Measurements from ENCODE around the gene MATR3. TPM values are rescaled to one million over a fixed set of nuclear protein-coding genes. Genes with fewer than 3 reads are reported as not detected.
"Not testable (repeated sequence)": the region's sequence is repeated elsewhere in the genome, so short reads cannot be mapped to it uniquely, and the experiment has no call there.

MATR3 gene
- total RNA-seq, 2 donors from 2014 or later: 160 to 182 TPM

GRCh38 chr5:139306628-139307379 lies 13.3 kb downstream of the MATR3 start:
- Mint-ChIP-seq H3K9me3 (no peaks in the 10 kb centered on the region), H3K36me3 (peaks cover 0 to 5% of the 10 kb centered on the region in 2 donors), H3K27ac (peak overlapping the region; percentile 14 to 83)
- no peak for DNase-seq (ENCODE audit: low spot score in 2 of 2)
- ATAC-seq: peak; percentile 30 to 76

GRCh38 chr5:139308797-139309196 lies 15.3 kb downstream of the MATR3 start:
- ATAC-seq (no peak), DNase-seq (ENCODE audit: low spot score in 2 of 2) (no peak)
- Mint-ChIP-seq H3K9me3 (no peaks in the 10 kb centered on the region), H3K36me3 (peaks cover 0 to 5% of the 10 kb centered on the region in 2 donors), H3K27ac (peak overlapping the region; percentile 15 to 19)

- not testable (repeated sequence) for DNase-seq (ENCODE audit: low spot score in 2 of 2); H3K36me3 Mint-ChIP-seq; H3K9me3 Mint-ChIP-seq
- peak overlapping the region; percentile 67 to 91 for H3K27ac Mint-ChIP-seq
- ATAC-seq: peak in 1 of 2 donors; percentile 43
These were observed 17.2 kb downstream of the MATR3 start for GRCh38 chr5:139310715-139311186.

- ATAC-seq (no peak), DNase-seq (ENCODE audit: low spot score in 2 of 2) (no peak)
- Mint-ChIP-seq H3K36me3 (peaks cover 0 to 11% of the 10 kb centered on the region in 2 donors), H3K27ac (no peak overlapping the region), H3K9me3 (no peaks in the 10 kb centered on the region)
These were observed 18.5 kb downstream of the MATR3 start for GRCh38 chr5:139312075-139312474.

- no peak for DNase-seq (ENCODE audit: low spot score in 2 of 2)
- no peak for ATAC-seq
- Mint-ChIP-seq H3K27ac (peak overlapping the region in 1 of 2 donors; percentile 44), H3K9me3 (no peaks in the 10 kb centered on the region), H3K36me3 (peaks cover 0 to 15% of the 10 kb centered on the region in 2 donors)
These were observed 20.7 kb downstream of the MATR3 start for GRCh38 chr5:139314276-139314675.

- DNase-seq (ENCODE audit: low spot score in 2 of 2): no peak
- ATAC-seq: no peak
- Mint-ChIP-seq H3K36me3 (peaks cover 0 to 15% of the 10 kb centered on the region in 2 donors), H3K9me3 (no peaks in the 10 kb centered on the region), H3K27ac (peak overlapping the region in 1 of 2 donors; percentile 79)
These were observed 21.6 kb downstream of the MATR3 start for GRCh38 chr5:139315056-139315615.

- peak; percentile 28 to 39 for ATAC-seq
- H3K27ac Mint-ChIP-seq: peak overlapping the region; percentile 39 to 60
These were observed 42.3 kb downstream of the MATR3 start for GRCh38 chr5:139335811-139336210.

GRCh38 chr5:139340051-139340450 lies 46.5 kb downstream of the MATR3 start:
- no peak overlapping the region for H3K27ac Mint-ChIP-seq
- DNase-seq (ENCODE audit: low spot score in 2 of 2) (no peak), ATAC-seq (no peak)
- peaks cover 18 to 23% of the 10 kb centered on the region in 2 donors for H3K36me3 Mint-ChIP-seq
- no peaks in the 10 kb centered on the region for H3K9me3 Mint-ChIP-seq

More at GRCh38 chr5:139335811-139336210, 42.3 kb downstream of the MATR3 start:
- no peaks in the 10 kb centered on the region for H3K9me3 Mint-ChIP-seq
- DNase-seq (ENCODE audit: low spot score in 2 of 2): no peak
- peaks cover 0 to 6% of the 10 kb centered on the region in 2 donors for H3K36me3 Mint-ChIP-seq

GRCh38 chr5:139341187-139341688 lies 47.7 kb downstream of the MATR3 start:
- ATAC-seq (no peak), DNase-seq (ENCODE audit: low spot score in 2 of 2) (no peak)
- peaks cover 18 to 23% of the 10 kb centered on the region in 2 donors for H3K36me3 Mint-ChIP-seq
- H3K27ac Mint-ChIP-seq: peak overlapping the region; percentile 94 to 98
- no peaks in the 10 kb centered on the region for H3K9me3 Mint-ChIP-seq

- peak; percentile 96 for DNase-seq (ENCODE audit: low spot score in 2 of 2)
- ATAC-seq: peak; percentile 88 to 92
- Mint-ChIP-seq H3K36me3 (peaks cover 18 to 26% of the 10 kb centered on the region in 2 donors), H3K27ac (peak within 1 kb of the TSS; percentile 94 to 98), H3K9me3 (no peaks in the 10 kb centered on the region)
These were observed 48.3 kb downstream of the MATR3 start, which contains the start of gene PAIP2 for GRCh38 chr5:139341689-139342422. TSS of gene PAIP2 (plus strand) at chr5:139341854. CDS start at chr5:139363785, 21,931 bp downstream.

GRCh38 chr5:139342423-139342723 lies 48.8 kb downstream of the MATR3 start:
- H3K27ac Mint-ChIP-seq: peak overlapping the region; percentile 94 to 98
- no peaks in the 10 kb centered on the region for H3K9me3 Mint-ChIP-seq
- DNase-seq (ENCODE audit: low spot score in 2 of 2) (no peak), ATAC-seq (no peak)
- H3K36me3 Mint-ChIP-seq: peaks cover 18 to 31% of the 10 kb centered on the region in 2 donors

- peaks cover 18 to 31% of the 10 kb centered on the region in 2 donors for H3K36me3 Mint-ChIP-seq
- no peaks in the 10 kb centered on the region for H3K9me3 Mint-ChIP-seq
- H3K27ac Mint-ChIP-seq: peak overlapping the region; percentile 94 to 98
- ATAC-seq: no peak
- no peak for DNase-seq (ENCODE audit: low spot score in 2 of 2)
These were observed 49.9 kb downstream of the MATR3 start for GRCh38 chr5:139343476-139343875.

GRCh38 chr5:139344177-139344576 lies 50.6 kb downstream of the MATR3 start:
- no peak overlapping the region for H3K27ac Mint-ChIP-seq
- no peak for ATAC-seq
- peaks cover 18 to 31% of the 10 kb centered on the region in 2 donors for H3K36me3 Mint-ChIP-seq
- H3K9me3 Mint-ChIP-seq: no peaks in the 10 kb centered on the region
- no peak for DNase-seq (ENCODE audit: low spot score in 2 of 2)

GRCh38 chr5:139345442-139345841 lies 51.9 kb downstream of the MATR3 start:
- DNase-seq (ENCODE audit: low spot score in 2 of 2); ATAC-seq; H3K9me3 Mint-ChIP-seq: not testable (repeated sequence)
- peak overlapping the region in 1 of 2 donors; percentile 81 for H3K27ac Mint-ChIP-seq
- H3K36me3 Mint-ChIP-seq: peaks cover 18 to 31% of the 10 kb centered on the region in 2 donors

- DNase-seq (ENCODE audit: low spot score in 2 of 2); H3K9me3 Mint-ChIP-seq; H3K27ac Mint-ChIP-seq: not testable (repeated sequence)
- peak in 1 of 2 donors; percentile 14 for ATAC-seq
- H3K36me3 Mint-ChIP-seq: peaks cover 6 to 16% of the 10 kb centered on the region in 2 donors
These were observed 54.3 kb downstream of the MATR3 start for GRCh38 chr5:139347863-139348262.

GRCh38 chr5:139354186-139354585 lies 60.6 kb downstream of the MATR3 start:
- H3K27ac Mint-ChIP-seq: no peak overlapping the region
- H3K9me3 Mint-ChIP-seq: no peaks in the 10 kb centered on the region
- peaks cover 0 to 9% of the 10 kb centered on the region in 2 donors for H3K36me3 Mint-ChIP-seq
- DNase-seq (ENCODE audit: low spot score in 2 of 2) (no peak), ATAC-seq (no peak)

- not testable (repeated sequence) for H3K9me3 Mint-ChIP-seq; H3K27ac Mint-ChIP-seq; DNase-seq (ENCODE audit: low spot score in 2 of 2); H3K36me3 Mint-ChIP-seq; ATAC-seq
These were observed 62.4 kb downstream of the MATR3 start for GRCh38 chr5:139355900-139356299.

All from activated naive CD4-positive, alpha-beta T cell treated with anti-CD3 and anti-CD28 coated beads, Interleukin-2, amount 50 U/mL, for 72 hours (primary cell).